Gastroesophageal sphincter (tissue), 4 donors: ENCODE results near the gene MAP3K3. TPM values are rescaled to one million over a fixed set of nuclear protein-coding genes. Genes with fewer than 3 reads are reported as not detected.

Experiments
- ATAC-seq: fragments of 150-250 bp; one replicate; pipeline ENCODE4 v1.9.1; 2016; ENCODE audit warnings: mild to moderate bottlenecking, moderate library complexity
- H3K27ac ChIP-seq, 4 donors: fragments of 200-600 bp; sonication (generic) in 3 of 4; 1 replicate in 3 of 4; 2 replicates in 1 of 4; pipeline ENCODE4 v1.5.1; 2016 to 2019
- H3K27me3 ChIP-seq: fragments of 200-600 bp; sonication (generic); one replicate; pipeline ENCODE4 v1.5.1; 2019
- H3K36me3 ChIP-seq, 2 donors: fragments of 200-600 bp; sonication (generic); one replicate each; pipeline ENCODE4 v1.5.1; 2019; ENCODE audit warnings: control low read depth in 1 of 2
- H3K4me1 ChIP-seq, 3 donors: fragments of 200-600 bp; sonication (generic); 1 replicate in 2 of 3; 2 replicates in 1 of 3; pipeline ENCODE4 v1.5.1; 2016 to 2019; ENCODE audit warnings: control low read depth in 2 of 3
- H3K4me3 ChIP-seq, 2 donors: fragments of 200-600 bp; sonication (generic); one replicate each; pipeline ENCODE4 v1.5.1; 2019; ENCODE audit warnings: mild to moderate bottlenecking in 1 of 2, moderate library complexity in 1 of 2
- H3K9me3 ChIP-seq, 3 donors: fragments of 200-600 bp; sonication (generic); one replicate each; pipeline ENCODE4 v1.5.1; 2017 to 2019; ENCODE audit warnings: control low read depth in 2 of 3
- CTCF ChIP-seq, 4 experiments: fragments of 200-600 bp in 2 of 4; fragments of 450-650 bp in 2 of 4; sonication (generic) in 1 of 4; IDR thresholded peaks; one replicate each; pipeline ENCODE4 v1.5.1; 2017 to 2019; ENCODE audit warnings: antibody characterized with exemption in 4 of 4, mild to moderate bottlenecking in 2 of 4, moderate library complexity in 2 of 4
- EP300 ChIP-seq: sonication (generic); formaldehyde crosslinking; IDR thresholded peaks from one replicate; pipeline ENCODE4 v1.6.1; 2017; ENCODE audit warnings: antibody characterized with exemption, mild to moderate bottlenecking
- POLR2A ChIP-seq, 2 donors: fragments of 450-650 bp; IDR thresholded peaks; one replicate each; pipeline ENCODE4 v1.6.1; 2017; ENCODE audit warnings: antibody characterized with exemption in 2 of 2, mild to moderate bottlenecking in 2 of 2, moderate library complexity in 1 of 2
- POLR2AphosphoS5 ChIP-seq: sonication (generic); formaldehyde crosslinking; IDR thresholded peaks from one replicate; pipeline ENCODE4 v1.6.1; 2017; ENCODE audit warnings: antibody characterized with exemption
- WGBS, 2 donors: methylation state at CpG; one replicate each; pipeline ENCODE4 v1.1.5; 2018; ENCODE audit warnings: low coverage in 1 of 2; 5-methylcytosine and 5-hydroxymethylcytosine counted together
- total RNA-seq, 4 donors: library from RNA; depleted of rRNA; stranded (reverse); fragments of >200 nt; gene quantifications; one replicate each; pipeline ENCODE4 v1.1.0, GENCODE V29; 2016

The MAP3K3 gene
- total RNA-seq, 4 donors from 2014 or later = 64.9 to 108 (median 85.7) TPM

GRCh38 chr17:63695889-63696288 lies 73.7 kb downstream of the MAP3K3 start:
- H3K36me3 ChIP-seq = peaks cover 0 to 46% of the 10 kb centered on the region in 2 donors
- no peaks in the 10 kb centered on the region for H3K9me3 ChIP-seq
- WGBS, 2 donors = 67 to 80% methylated on average over 1 to 2 of the region's 6 CpGs
- TF ChIP-seq POLR2A (IDR thresholded peaks at IDR 0.05) (no peak), POLR2AphosphoS5 (no peak), EP300 (no peak), CTCF (IDR thresholded peaks at IDR 0.05) (no peak)
- H3K4me1 ChIP-seq = peaks cover 0 to 58% (median 12%) of the 10 kb centered on the region in 3 donors
- ATAC-seq = no peak
- no peaks in the 10 kb centered on the region for H3K27me3 ChIP-seq
- H3K4me3 ChIP-seq = no peak overlapping the region
- H3K27ac ChIP-seq = peak overlapping the region in 1 of 4 donors; percentile 78

DNA sequence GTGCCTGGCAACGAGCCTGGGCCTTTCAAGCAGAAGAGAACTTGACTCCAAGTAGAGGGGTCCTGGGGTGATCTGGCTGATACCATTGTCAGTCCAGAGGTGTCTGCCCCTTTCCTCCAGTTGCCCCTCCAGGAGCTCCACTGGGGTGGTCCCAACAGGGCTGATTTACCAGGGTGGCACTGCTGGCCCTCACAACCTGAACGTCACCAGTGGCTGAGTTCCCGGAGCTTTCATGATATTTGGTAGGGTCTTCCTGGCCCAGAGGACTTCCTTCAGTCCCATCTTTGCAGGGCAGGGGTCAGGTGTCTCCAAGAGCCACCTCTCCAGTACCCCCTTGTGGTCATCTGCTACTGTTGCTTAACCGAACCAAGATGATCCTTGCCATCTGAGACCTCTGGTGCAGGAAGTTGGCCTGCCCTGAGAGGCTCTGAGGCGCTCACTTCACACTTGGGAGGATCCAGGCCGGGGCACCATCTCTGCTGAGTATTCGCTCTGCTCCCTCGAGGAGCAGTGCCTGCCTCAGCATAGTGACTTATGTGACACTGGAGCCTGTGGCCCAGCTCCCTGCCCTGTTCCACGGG lies 74.3 kb downstream of the MAP3K3 start:
- Histone ChIP-seq H3K27me3 (no peaks in the 10 kb centered on the region), H3K36me3 (peaks cover 0 to 40% of the 10 kb centered on the region in 2 donors), H3K4me1 (peaks cover 0 to 64% (median 18%) of the 10 kb centered on the region in 3 donors), H3K4me3 (no peak overlapping the region), H3K27ac (peak overlapping the region in 3 of 4 donors; percentile 76 to 78 (median 77)), H3K9me3 (no peaks in the 10 kb centered on the region)
- 50 to 100% methylated on average over 1 to 2 of the region's 9 CpGs for WGBS, 2 donors
- TF ChIP-seq CTCF (IDR thresholded peaks at IDR 0.05) = peak in 2 of 4 experiments; percentile 33 to 43
- TF ChIP-seq POLR2A (IDR thresholded peaks at IDR 0.05) = no peak
- no peak for ATAC-seq

- Histone ChIP-seq H3K27ac (peak overlapping the region in 3 of 4 donors; percentile 76 to 78 (median 77)), H3K4me3 (peak overlapping the region in 1 of 2 donors; percentile 72), H3K36me3 (peaks cover 0 to 30% of the 10 kb centered on the region in 2 donors), H3K4me1 (peaks cover 0 to 70% (median 19%) of the 10 kb centered on the region in 3 donors), H3K9me3 (no peaks in the 10 kb centered on the region), H3K27me3 (no peaks in the 10 kb centered on the region)
- no peak for ATAC-seq
- TF ChIP-seq EP300 (no peak), CTCF (IDR thresholded peaks at IDR 0.05) (peak in 3 of 4 experiments; percentile 35 to 52 (median 44))
- WGBS, 2 donors = no CpG with 5 or more reads among the region's 22 CpGs
Observed at GRCh38 chr17:63697341-63698286, 75.4 kb downstream of the MAP3K3 start.

DNA sequence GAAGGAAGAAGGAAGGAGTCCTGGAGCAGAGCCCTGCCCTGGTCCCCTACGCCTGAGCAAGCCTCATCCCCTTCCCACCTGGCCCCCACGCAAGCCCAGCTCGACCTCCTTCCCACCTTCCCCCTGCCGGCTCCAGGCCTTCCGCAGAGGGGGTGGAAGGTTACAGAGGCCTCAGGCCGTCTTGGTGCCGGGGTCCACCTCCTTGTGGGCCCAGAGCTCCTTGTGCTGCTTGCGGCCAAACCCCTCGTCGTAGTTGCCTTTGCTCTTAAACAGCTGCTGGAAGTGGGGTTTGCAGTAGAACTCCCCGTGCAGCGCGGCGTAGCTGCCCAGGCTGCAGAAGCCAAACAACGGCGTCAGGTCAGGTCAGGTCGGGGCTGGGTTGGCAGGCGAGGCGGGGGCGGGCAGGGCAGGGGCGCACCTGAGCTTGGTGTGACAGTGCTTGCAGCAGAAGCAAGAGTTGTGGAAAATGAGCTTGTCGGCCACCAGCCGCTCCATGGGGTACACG lies 76.2 kb downstream of the MAP3K3 start:
- peaks cover 0 to 70% (median 19%) of the 10 kb centered on the region in 3 donors for H3K4me1 ChIP-seq
- H3K27me3 ChIP-seq = no peaks in the 10 kb centered on the region
- no peak for TF ChIP-seq EP300
- TF ChIP-seq POLR2A (IDR thresholded peaks at IDR 0.05) = no peak
- no peak for TF ChIP-seq POLR2AphosphoS5
- no peak for TF ChIP-seq CTCF (IDR thresholded peaks at IDR 0.05)
- no peaks in the 10 kb centered on the region for H3K9me3 ChIP-seq
- peak overlapping the region in 1 of 2 donors; percentile 72 for H3K4me3 ChIP-seq
- peaks cover 0 to 30% of the 10 kb centered on the region in 2 donors for H3K36me3 ChIP-seq
- ATAC-seq = no peak
- peak overlapping the region in 3 of 4 donors; percentile 76 to 78 (median 77) for H3K27ac ChIP-seq
- 40% methylated on average over 1 of the region's 24 CpGs; no CpG with 5 or more reads in 1 of the 2 donors for WGBS, 2 donors
